DMS153 treated with DMSO at 0.1 percent for 48 hours (cell line): ENCODE measurements around the gene CUBN.

Source experiments
- DNase-seq: peaks from one replicate; lab custom pipeline; 2025; ENCODE audit not compliant: unreplicated experiment; lab: John Stamatoyannopoulos, UW

CUBN gene

GRCh38 chr10:17129741-17130140 is at the start of gene CUBN:
TSS of gene CUBN (minus strand) at chr10:17129811. CDS start at chr10:17129765, 46 bp downstream.
- DNase-seq = no peak

DNA sequence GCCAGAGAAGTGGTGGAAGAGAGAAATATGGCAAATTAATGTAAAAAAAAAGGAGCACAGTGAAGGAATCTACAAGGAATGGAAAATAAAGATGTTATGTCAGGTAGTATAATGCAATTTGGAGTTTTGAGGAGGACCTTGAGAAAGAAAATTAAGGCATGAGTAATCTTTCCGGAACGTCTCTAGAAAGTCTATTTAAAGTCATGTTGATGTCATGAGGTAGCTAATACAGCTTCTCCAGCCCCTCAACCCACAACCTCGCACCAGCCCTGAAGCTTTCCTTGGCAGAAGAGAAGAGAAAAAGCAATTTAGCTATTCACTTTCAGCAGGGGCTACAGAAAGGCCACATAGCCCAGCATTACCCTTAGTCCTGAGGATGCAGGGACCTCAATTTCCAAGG is 49.4 kb upstream of the CUBN start:
- DNase-seq = no peak

DNA sequence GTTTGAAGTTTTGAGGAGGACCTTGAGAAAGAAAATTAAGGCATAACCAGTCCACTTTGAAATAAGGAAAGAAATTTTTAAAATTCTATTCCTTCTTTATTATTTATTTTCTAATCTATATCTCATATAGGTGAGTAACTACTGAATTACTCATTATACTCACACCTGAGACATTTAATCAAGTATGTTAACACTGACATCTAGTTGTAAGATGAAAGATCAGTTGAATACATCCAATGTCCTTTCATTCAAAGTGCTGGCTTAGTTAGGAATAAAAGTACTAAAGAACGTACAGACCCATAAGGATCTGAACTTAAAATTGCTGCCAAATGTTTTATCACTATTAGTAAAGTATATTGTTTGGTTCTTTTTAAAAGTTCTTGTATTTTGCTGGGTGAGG is 48.4 kb upstream of the CUBN start:
- no peak for DNase-seq

- DNase-seq = no peak
These were observed 47.4 kb upstream of the CUBN start for GRCh38 chr10:17177014-17177413.

DNA sequence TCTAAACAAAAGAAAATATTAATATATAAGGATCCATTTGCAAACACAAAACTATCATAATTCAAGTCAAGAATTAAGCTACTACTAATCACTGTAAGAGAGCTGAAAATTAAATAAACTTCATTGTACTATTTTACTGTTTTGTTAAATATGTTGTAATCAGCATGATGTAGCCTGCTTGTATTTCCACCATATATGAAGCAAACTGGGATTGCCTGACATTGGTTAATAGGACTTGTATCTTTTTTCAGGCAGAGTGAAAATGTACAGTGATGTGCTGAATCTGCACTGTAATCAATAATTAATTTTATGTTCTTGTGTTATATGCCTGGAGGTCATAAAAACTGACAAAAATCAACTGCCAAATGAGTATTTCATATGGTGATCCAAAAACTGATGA is 46.5 kb upstream of the CUBN start:
- DNase-seq = no peak

- DNase-seq = no peak
These were observed 45.9 kb upstream of the CUBN start for GRCh38 chr10:17175551-17175950.

DNA sequence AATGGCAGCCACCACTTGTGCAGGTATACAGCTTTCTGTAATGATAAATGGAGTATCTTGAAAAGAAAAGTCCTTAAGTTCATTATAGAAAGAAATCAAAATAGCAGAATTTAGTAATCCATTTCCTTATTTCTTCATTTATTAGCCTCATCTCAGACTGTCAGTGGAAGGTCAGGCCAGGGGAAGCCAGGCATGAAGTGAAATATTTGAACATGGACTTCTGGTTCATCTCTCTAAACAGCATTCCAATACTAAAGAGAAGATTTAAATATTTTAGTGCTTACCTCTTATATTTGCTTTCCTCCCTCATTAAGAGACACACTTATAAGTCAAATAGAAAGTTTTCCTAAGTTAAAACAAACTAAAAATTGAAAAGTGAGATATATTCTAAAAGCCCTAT is 45.0 kb upstream of the CUBN start:
- DNase-seq = no peak

- DNase-seq = no peak
These were observed 41.6 kb upstream of the CUBN start for GRCh38 chr10:17171141-17171641.

- DNase-seq = no peak
These were observed 40.2 kb upstream of the CUBN start for GRCh38 chr10:17169803-17170202.

DNA sequence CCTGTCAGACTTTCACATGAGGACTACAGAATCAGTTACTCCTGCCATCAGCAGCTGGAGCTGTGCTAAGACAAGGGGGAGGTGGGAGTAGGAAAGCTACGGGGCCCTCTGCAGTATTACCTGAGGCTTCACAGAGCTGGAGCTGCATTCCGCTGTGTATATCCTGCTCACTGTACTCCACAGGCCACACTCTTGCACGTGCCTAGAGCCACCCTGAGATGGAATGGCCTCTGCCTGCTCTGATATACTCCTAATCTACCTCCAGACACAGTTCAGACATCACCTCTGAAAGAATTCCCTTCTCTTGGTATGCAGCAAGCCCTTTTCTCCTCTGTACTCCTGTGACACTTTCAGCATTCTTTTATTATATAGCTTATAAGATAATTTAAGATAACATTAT is 37.1 kb upstream of the CUBN start:
- no peak for DNase-seq

DNA sequence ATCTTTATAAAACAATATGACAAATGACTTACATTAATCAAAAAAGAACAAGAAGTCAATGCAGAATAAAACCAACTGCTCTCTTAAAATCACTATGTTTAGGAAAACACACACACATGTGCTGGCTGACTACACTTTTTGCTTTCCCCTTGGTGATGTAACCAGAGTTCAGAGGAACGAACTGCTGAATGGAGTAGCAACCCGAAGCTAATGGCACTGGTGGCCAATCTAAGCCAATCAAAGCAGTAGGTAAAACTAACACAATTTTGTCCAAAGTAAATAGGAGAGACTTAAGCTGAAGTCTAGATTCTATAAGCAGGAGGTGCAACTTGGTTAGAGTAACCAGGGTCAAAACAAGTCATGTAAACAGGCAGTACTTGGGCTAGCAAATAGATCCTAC is 33.2 kb upstream of the CUBN start:
- DNase-seq = no peak

GRCh38 chr10:17161775-17162174 is 32.2 kb upstream of the CUBN start:
- DNase-seq = no peak

DNA sequence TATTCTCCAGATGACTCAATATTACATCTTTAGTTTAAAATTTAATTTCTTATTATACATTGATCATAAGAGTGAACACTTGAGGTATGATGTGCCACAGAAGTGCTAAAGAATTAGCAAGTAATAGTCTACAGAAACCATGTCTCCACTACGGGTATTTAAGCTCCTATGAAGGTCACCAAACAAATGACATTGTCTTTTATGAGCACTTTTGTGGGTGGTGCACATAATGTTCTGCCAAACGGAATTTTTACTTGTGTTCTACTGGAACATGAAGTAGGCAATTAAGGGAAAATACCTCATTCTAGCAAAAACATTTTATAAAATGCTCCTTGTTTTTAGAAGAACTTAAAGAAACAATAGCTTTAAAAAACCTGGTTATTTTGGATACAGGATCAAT is 27.4 kb upstream of the CUBN start:
- DNase-seq = no peak

DNA sequence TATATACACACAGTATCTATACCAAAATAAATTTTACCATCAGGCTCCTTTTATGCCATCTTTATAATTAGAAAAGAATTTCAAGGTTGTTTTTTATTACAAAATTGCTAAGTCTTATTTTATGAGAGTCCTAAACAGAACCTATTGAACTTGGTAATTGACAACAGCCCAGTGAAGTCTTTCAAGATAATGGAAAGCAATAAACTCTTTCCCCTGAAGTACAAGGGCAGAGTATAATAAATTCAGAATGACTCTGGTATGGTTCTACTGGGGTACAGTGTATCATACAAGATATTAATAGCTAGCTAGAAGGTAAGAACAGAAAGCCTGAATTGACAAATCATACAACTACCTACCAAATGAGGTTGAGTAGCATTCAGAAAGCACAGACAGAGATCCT is 26.2 kb upstream of the CUBN start:
- DNase-seq = no peak

DNA sequence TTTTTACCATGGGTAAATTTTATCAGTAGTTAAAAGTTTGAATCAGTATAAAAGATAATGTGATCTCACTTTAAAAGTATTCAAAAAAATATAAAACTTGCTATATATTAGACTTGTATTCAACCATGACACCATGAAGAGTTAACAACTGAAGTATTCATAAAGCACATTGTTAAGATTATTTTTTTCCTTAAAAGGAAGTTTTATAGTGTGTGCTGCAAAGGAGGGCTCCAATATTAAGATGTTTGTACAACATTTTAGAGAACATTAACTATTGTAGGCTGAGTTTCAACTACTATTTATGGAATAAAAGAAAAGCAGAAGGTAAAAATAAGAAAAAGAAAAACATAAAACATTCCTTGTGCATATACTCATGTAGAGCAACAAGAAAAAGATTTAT is 24.5 kb upstream of the CUBN start:
- DNase-seq = no peak

GRCh38 chr10:17153321-17153720 is 23.7 kb upstream of the CUBN start:
- DNase-seq = no peak

- no peak for DNase-seq
These were observed 22.1 kb upstream of the CUBN start for GRCh38 chr10:17151716-17152115.

DNA sequence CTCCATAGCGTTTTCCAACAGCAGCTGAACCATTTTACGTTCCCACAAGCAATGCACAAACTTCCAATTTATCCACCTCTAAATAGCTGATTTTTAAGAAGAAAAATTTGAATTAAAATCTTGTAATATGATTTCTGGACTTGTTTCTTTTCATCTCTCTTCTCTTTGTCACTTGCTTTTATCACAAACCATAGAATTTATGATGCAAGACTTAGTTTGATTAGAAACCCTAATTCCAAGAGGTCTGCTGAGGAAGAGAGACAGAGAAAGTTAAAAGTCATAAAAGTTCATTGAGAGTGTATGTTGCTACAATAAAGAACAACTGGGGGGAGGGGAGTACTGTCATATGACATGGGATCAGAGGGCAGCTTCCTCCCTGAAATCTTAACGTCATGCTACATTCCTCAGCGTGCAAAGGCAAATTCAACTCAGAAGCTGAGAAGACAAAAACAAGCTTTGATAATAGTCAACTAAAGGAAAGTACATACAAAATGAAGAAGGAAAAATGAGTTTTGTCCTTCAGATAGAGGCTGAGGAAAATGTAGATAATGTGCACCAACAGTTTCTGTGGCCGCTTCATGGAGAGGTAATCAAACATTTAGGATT is 18.4 kb upstream of the CUBN start:
- no peak for DNase-seq

DNA sequence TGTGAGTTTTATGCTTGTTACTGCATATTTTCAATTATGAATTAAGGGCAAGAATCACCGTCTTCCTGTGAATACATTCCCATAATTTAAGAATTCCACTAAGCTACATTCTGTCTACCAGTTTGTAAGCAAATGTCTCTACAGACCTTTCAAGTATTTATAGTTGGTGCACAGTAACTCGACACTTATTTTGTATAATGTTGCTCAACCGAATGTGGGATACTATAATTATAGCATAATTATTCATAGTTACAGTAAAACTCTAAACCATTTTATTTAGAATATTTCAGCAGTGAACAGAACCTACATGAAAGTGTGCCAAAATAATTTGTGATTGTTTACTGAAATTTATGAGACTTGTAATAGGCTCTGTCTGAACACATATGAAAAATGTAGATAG is 17.3 kb upstream of the CUBN start:
- no peak for DNase-seq

DNA sequence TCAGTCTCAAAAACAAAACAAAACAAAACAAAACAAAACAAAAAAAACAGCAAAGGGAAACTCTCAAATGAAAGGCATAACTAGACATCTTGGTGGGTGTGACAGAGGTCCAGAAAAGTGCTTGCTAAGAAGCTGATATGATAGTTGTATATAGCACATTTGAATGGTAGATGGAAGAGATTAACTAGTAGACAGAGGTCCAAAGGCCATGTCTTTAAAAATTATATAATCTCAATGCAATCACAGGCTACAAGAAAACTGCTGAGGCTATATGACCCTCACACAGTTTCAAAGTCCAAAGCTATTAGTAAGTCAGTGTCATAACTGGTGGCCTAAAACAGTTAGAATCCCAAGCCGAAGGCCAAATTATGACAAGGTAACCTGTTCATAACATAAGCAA is 15.6 kb upstream of the CUBN start:
- no peak for DNase-seq

- DNase-seq = no peak
These were observed 15.1 kb upstream of the CUBN start for GRCh38 chr10:17144757-17145156.

DNA sequence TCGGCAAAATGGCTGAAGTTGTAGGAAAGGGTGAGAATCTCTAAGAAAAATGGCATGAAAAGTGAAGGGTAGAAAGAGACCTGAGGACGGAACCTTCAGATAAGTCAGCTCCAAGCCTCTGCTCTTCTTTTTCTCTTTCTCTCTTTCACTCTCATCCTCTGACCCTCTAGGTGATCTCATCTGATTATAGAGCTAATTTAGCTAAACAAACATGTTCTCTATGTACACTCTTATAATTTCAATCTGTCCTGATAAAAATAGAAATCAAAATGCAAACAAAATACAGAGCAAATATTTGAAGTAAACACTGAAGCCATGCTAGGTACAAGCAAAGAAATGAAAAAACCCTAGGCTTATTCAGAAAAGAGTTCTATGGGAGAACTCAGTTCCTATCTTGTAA is 14.4 kb upstream of the CUBN start:
- no peak for DNase-seq

- no peak for DNase-seq
These were observed 13.6 kb upstream of the CUBN start for GRCh38 chr10:17143055-17143690.
